Panc1 (cell line): ENCODE results near the gene NXPH3. TPM values are rescaled to one million over a fixed set of nuclear protein-coding genes. Genes with fewer than 3 reads are reported as not detected.

Experiments
- ATAC-seq: fragments of 200-7000 bp; cut with Tn5 transposase; 2 replicates; pipeline ENCODE4 v1.9.1; 2020; ENCODE audit warnings: mild to moderate bottlenecking, moderate library complexity
- BruUV-seq: library from RNA; stranded (reverse); fragments of 400-500 nt; replicated peaks from 2 replicates; lab custom pipeline; 2021; lab: Mats Ljungman, UMichigan
- CTCF ChIA-PET: fragments of 300-600 bp; sonication (Branson Sonifier 250); formaldehyde crosslinking; loops from one replicate; lab custom pipeline; 2022; ENCODE audit warnings: antibody characterized with exemption; lab: Charles Lee
- POLR2A ChIA-PET: fragments of 300-600 bp; sonication (Branson Sonifier 250); formaldehyde crosslinking; loops from one replicate; lab custom pipeline; 2022; ENCODE audit warnings: antibody characterized with exemption; lab: Charles Lee
- DNase-seq: peaks from one replicate; pipeline ENCODE4 v3.0.0-alpha.2; 2010; ENCODE audit warnings: low read depth, low spot score
- H3K27ac ChIP-seq: 2 replicates; pipeline ENCODE4 v1.5.1; 2011; ENCODE audit warnings: mild to moderate bottlenecking, low read length, inconsistent platforms
- H3K27me3 ChIP-seq: fragments of 200-500 bp; sonication (Bioruptor generic); 2 replicates; pipeline ENCODE4 v1.6.0; 2014; ENCODE audit warnings: low read length, inconsistent platforms; ENCODE audit not compliant: control insufficient read depth, insufficient read depth
- H3K36me3 ChIP-seq: fragments of 200-500 bp; sonication (Bioruptor generic); 2 replicates; pipeline ENCODE4 v1.5.1; 2014; ENCODE audit warnings: inconsistent platforms, mild to moderate bottlenecking, low read length, moderate library complexity; ENCODE audit not compliant: control insufficient read depth, insufficient read depth
- H3K4me1 ChIP-seq: 2 replicates; pipeline ENCODE4 v1.5.1; 2011; ENCODE audit warnings: inconsistent platforms, mild to moderate bottlenecking, low read length, moderate library complexity; ENCODE audit not compliant: control insufficient read depth, insufficient read depth
- H3K4me3 ChIP-seq, 2 experiments: 2 replicates each; pipeline ENCODE4 v1.5.1; 2011 to 2012; ENCODE audit warnings: low read depth in 2 of 2, low read length in 2 of 2, mild to moderate bottlenecking in 2 of 2, inconsistent platforms in 1 of 2, moderate library complexity in 1 of 2
- H3K9me3 ChIP-seq: fragments of 200-500 bp; sonication (Bioruptor generic); 2 replicates; pipeline ENCODE4 v1.5.1; 2014; ENCODE audit warnings: low read depth, mild to moderate bottlenecking, inconsistent platforms, low read length, moderate library complexity; ENCODE audit not compliant: control insufficient read depth, insufficient read depth
- CTCF ChIP-seq: fragments of 450-650 bp; IDR thresholded peaks from 2 replicates; pipeline ENCODE4 v1.5.1; 2017; ENCODE audit warnings: mild to moderate bottlenecking
- POLR2AphosphoS5 ChIP-seq: IDR thresholded peaks from 2 replicates; pipeline ENCODE4 v1.6.1; 2012; ENCODE audit warnings: mild to moderate bottlenecking, low read depth, low read length, moderate library complexity
- REST ChIP-seq, 2 experiments: IDR thresholded peaks; 2 replicates each; pipeline ENCODE4 v1.6.1; 2011 to 2012; ENCODE audit warnings: low read depth in 2 of 2, control low read depth in 1 of 2, low read length in 1 of 2, mild to moderate bottlenecking in 1 of 2, moderate library complexity in 1 of 2; ENCODE audit not compliant: insufficient read depth in 1 of 2
- SIN3A ChIP-seq: IDR thresholded peaks from 2 replicates; pipeline ENCODE4 v1.6.1; 2012; ENCODE audit warnings: low read depth, mild to moderate bottlenecking, low read length, moderate library complexity, borderline replicate concordance; ENCODE audit not compliant: insufficient read depth
- TCF7L2 ChIP-seq: IDR thresholded peaks from 2 replicates; pipeline ENCODE4 v1.6.1; 2011; ENCODE audit warnings: mild to moderate bottlenecking, low read depth, low read length, inconsistent platforms
- in situ Hi-C: cut with HindIII; loops from 2 replicates; pipeline ENCODE4 v1.10.0; 2016; ENCODE audit warnings: low sequenced_read_pairs, low pct_unique_long_range_greater_than_20kb
- intact Hi-C: fragments of 100-400 bp; cut with micrococcal nuclease; formaldehyde crosslinking; loops from one replicate; pipeline ENCODE4 v1.10.0; 2022; ENCODE audit not compliant: unreplicated experiment
- total RNA-seq: library from RNA; stranded (reverse); gene quantifications from one replicate; pipeline ENCODE4 v1.2.1, GENCODE V29; 2021; ENCODE audit not compliant: unreplicated experiment

The NXPH3 gene
- total RNA-seq, 1 experiment from 2014 or later = 0.57 TPM

- Histone ChIP-seq H3K36me3 (peaks cover 7% of the 10 kb centered on the region; the same call in 1 of the 2 replicates), H3K4me1 (no peaks in the 10 kb centered on the region), H3K4me3 (no peak overlapping the region), H3K27me3 (no peaks in the 10 kb centered on the region), H3K9me3 (no peaks in the 10 kb centered on the region), H3K27ac (no peak overlapping the region)
- ChIA-PET CTCF (no interaction called here), POLR2A (interaction anchor here (0.6 kb wide), 1 partner anchor 36 kb away, joined by 3 read pairs; no protein-coding TSS in a partner anchor)
- ATAC-seq = no peak
- no peak for DNase-seq
- TF ChIP-seq CTCF (no peak), TCF7L2 (no peak), REST (IDR thresholded peaks at IDR 0.05; ENCODE audit: insufficient read depth in 1 of 2, low read depth in 2 of 2, low read length in 1 of 2) (no peak), POLR2AphosphoS5 (no peak), SIN3A (no peak)
- BruUV-seq = no TSS peak
- intact Hi-C loops = no loop called here
- in situ Hi-C loops = no loop called here
Observed at GRCh38 chr17:49596613-49597244, 21.1 kb downstream of the NXPH3 start.

GRCh38 chr17:49597436-49597835 is 21.8 kb downstream of the NXPH3 start:
- no peaks in the 10 kb centered on the region for H3K4me1 ChIP-seq
- ATAC-seq (no peak), DNase-seq (no peak)
- H3K27ac ChIP-seq = no peak overlapping the region
- H3K9me3 ChIP-seq = no peaks in the 10 kb centered on the region
- intact Hi-C loops = no loop called here
- in situ Hi-C loops = no loop called here
- no peak overlapping the region for H3K4me3 ChIP-seq
- ChIA-PET CTCF (no interaction called here), POLR2A (interaction anchor here (0.6 kb wide), 1 partner anchor 35 kb away, joined by 3 read pairs; no protein-coding TSS in a partner anchor)
- H3K36me3 ChIP-seq = peaks cover 7% of the 10 kb centered on the region
- no TSS peak for BruUV-seq
- no peaks in the 10 kb centered on the region for H3K27me3 ChIP-seq
- no peak for TF ChIP-seq TCF7L2
- no peak for TF ChIP-seq POLR2AphosphoS5
- no peak for TF ChIP-seq CTCF
- no peak for TF ChIP-seq SIN3A
- no peak for TF ChIP-seq REST (IDR thresholded peaks at IDR 0.05; ENCODE audit: insufficient read depth in 1 of 2, low read depth in 2 of 2, low read length in 1 of 2)
